Measurements from ENCODE around the gene PPIL1. TPM values are rescaled to one million over a fixed set of nuclear protein-coding genes. Genes with fewer than 3 reads are reported as not detected.

PPIL1 gene
- polyA plus RNA-seq, 1 experiment: 23.4 TPM

- ChIA-PET POLR2A (no interaction called here), CTCF (interaction anchor here (0.7 to 3.3 kb wide), 3 partner anchors 100 to 150 kb away, joined by 3 to 8 read pairs (median 3); no protein-coding TSS in a partner anchor)
- H3K27me3 ChIP-seq (ENCODE audit: control insufficient read depth, insufficient read depth, low read length): no peaks in the 10 kb centered on the region
- H3K4me3 ChIP-seq (ENCODE audit: low read depth, low read length): no peak overlapping the region
- TF ChIP-seq CTCF (IDR thresholded peaks at IDR 0.05; ENCODE audit: insufficient read depth, low read depth, low read length): no peak
- H3K36me3 ChIP-seq (ENCODE audit: control insufficient read depth, insufficient read depth, low read length): no peaks in the 10 kb centered on the region
- no peak for DNase-seq (ENCODE audit: low read depth)
Measured at GRCh38 chr6:36867471-36868224, 7.0 kb downstream of the PPIL1 start.

- POLR2A ChIA-PET: no interaction called here
- CTCF ChIA-PET: interaction anchor here (2.2 to 4.0 kb wide), 2 partner anchors 8 to 99 kb away, joined by 10 to 20 read pairs; partner anchors contain the start of gene PPIL1
- no peak for TF ChIP-seq CTCF (IDR thresholded peaks at IDR 0.05; ENCODE audit: insufficient read depth, low read depth, low read length)
- Histone ChIP-seq H3K36me3 (ENCODE audit: control insufficient read depth, insufficient read depth, low read length) (no peaks in the 10 kb centered on the region), H3K4me3 (ENCODE audit: low read depth, low read length) (no peak overlapping the region), H3K27me3 (ENCODE audit: control insufficient read depth, insufficient read depth, low read length) (no peaks in the 10 kb centered on the region)
- DNase-seq (ENCODE audit: low read depth): no peak
Measured at GRCh38 chr6:36865835-36866234, 8.8 kb downstream of the PPIL1 start.

GRCh38 chr6:36863670-36864540 is 10.7 kb downstream of the PPIL1 start:
- no peaks in the 10 kb centered on the region for H3K36me3 ChIP-seq (ENCODE audit: control insufficient read depth, insufficient read depth, low read length)
- no peak for DNase-seq (ENCODE audit: low read depth)
- CTCF ChIA-PET: interaction anchor here (1.1 to 4.0 kb wide), 7 partner anchors 8 to 155 kb away, joined by 3 to 20 read pairs (median 10); partner anchors contain the start of gene PPIL1
- no peak overlapping the region for H3K4me3 ChIP-seq (ENCODE audit: low read depth, low read length)
- POLR2A ChIA-PET: interaction anchor here (0.6 kb wide), 1 partner anchor 52 kb away, joined by 7 read pairs; no protein-coding TSS in a partner anchor
- H3K27me3 ChIP-seq (ENCODE audit: control insufficient read depth, insufficient read depth, low read length): no peaks in the 10 kb centered on the region
- TF ChIP-seq CTCF (IDR thresholded peaks at IDR 0.05; ENCODE audit: insufficient read depth, low read depth, low read length): no peak

DNA sequence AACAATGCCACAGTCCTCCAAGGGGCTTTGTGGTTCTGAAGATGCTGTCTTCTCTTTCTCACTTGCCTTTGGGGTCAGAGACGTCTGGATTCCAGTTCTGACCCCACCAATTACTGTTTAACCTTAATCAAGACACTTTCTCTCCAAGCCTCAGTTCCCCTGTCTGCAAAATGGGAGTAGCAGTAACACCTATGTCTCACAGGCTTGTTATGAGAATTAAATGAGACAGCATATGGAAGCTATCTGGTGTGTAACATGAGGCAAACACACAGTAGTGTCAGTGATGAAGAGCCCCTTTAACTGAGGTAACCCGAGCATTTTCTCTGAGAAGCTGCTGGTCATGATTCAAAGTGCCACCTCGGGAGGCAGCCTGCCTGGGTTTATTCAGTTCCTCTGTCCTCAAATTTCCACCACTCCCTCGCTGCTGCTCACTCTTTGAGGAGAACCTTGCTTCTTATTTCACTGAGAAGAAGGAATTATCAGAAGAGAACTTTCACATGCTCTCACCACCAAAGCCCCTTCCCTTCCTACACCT is 11.7 kb downstream of the PPIL1 start:
- ChIA-PET POLR2A (no interaction called here), CTCF (interaction anchor here (3.2 to 4.0 kb wide), 2 partner anchors 11 to 156 kb away, joined by 11 to 20 read pairs; partner anchors contain the start of gene PPIL1)
- Histone ChIP-seq H3K27me3 (ENCODE audit: control insufficient read depth, insufficient read depth, low read length) (no peaks in the 10 kb centered on the region), H3K36me3 (ENCODE audit: control insufficient read depth, insufficient read depth, low read length) (no peaks in the 10 kb centered on the region), H3K4me3 (ENCODE audit: low read depth, low read length) (no peak overlapping the region)
- no peak for TF ChIP-seq CTCF (IDR thresholded peaks at IDR 0.05; ENCODE audit: insufficient read depth, low read depth, low read length)
- DNase-seq (ENCODE audit: low read depth): no peak

Measured in BJ (cell line).